Natural killer cell treated with Interleukin-12 subunit alpha and Interleukin-12 subunit beta and Interleukin-15 and Interleukin-18, amount 100 ng/mL, for 72 hours (primary cell): ENCODE data around the gene MGA. TPM values are rescaled to one million over a fixed set of nuclear protein-coding genes. Genes with fewer than 3 reads are reported as not detected.

Experiments used
- ATAC-seq, 2 donors: fragments of 150-1000 bp; cut with Tn5 transposase in 1 of 2; sonication (Bioruptor Pico), chemical (Tn5 transposase) in 1 of 2; 2 replicates each; pipeline ENCODE4 v1.10.0; 2021
- DNase-seq: peaks from one replicate; pipeline ENCODE4 v3.0.0; 2022; ENCODE audit warnings: low spot score
- H3K27ac Mint-ChIP-seq, 2 donors: 1 replicate in 1 of 2; 2 replicates in 1 of 2; pipeline ENCODE4 v1.8.0; 2022; ENCODE audit warnings: mixed read lengths in 2 of 2, mild to moderate bottlenecking in 1 of 2, moderate library complexity in 1 of 2
- H3K27me3 Mint-ChIP-seq, 2 donors: 1 replicate in 1 of 2; 2 replicates in 1 of 2; pipeline ENCODE4 v1.8.0; 2022; ENCODE audit warnings: mixed read lengths in 2 of 2
- H3K36me3 Mint-ChIP-seq: one replicate; pipeline ENCODE4 v1.8.0; 2022; ENCODE audit warnings: mixed read lengths
- H3K4me1 Mint-ChIP-seq, 2 donors: 1 replicate in 1 of 2; 2 replicates in 1 of 2; pipeline ENCODE4 v1.8.0; 2022; ENCODE audit warnings: low read depth in 2 of 2, mixed read lengths in 2 of 2, mild to moderate bottlenecking in 1 of 2
- H3K4me3 Mint-ChIP-seq: one replicate; pipeline ENCODE4 v1.8.0; 2022; ENCODE audit warnings: mixed read lengths
- H3K9me3 Mint-ChIP-seq: 2 replicates; pipeline ENCODE4 v1.8.0; 2022; ENCODE audit warnings: mixed read lengths
- total RNA-seq, 2 donors: library from RNA; stranded (reverse); gene quantifications; one replicate each; pipeline ENCODE4 v1.2.3, GENCODE V29; 2022

Gene MGA
- total RNA-seq, 2 donors from 2014 or later, result 42.6 to 54.8 TPM

DNA sequence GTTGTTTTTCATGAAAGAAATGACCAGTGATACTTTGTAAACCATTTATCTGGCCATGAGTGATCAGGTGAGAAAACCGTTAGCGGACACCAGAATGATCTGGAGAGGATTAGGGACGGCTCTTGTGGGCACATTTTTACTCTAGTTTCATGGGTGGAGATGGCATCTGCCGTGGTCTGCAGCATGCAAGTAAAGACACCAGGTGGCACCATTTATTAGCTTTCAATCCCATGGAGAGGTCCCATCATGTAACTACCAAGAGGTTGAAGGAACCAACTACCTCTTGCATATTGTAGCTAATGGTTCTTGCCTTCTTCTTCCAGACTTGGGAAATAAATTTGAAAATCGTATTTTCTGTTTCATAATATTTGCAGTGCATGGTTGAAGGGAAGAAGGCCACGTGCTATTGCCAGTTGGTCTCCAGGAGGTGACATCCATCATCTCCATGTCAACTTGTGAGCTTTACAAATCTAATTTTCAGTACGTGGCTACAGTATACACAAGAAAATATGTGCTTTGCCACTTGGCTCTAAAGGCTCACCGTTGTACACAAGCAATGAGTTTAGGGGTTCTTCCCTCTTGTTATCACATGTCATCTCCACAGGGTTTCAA is 112.6 kb downstream of the MGA start:
- no peaks in the 10 kb centered on the region for H3K27me3 Mint-ChIP-seq
- peak; percentile 72 for DNase-seq
- H3K27ac Mint-ChIP-seq, result peak overlapping the region; percentile 89 to 91
- peak overlapping the region; percentile 94 for H3K4me3 Mint-ChIP-seq
- peaks cover 43 to 44% of the 10 kb centered on the region in 2 donors for H3K4me1 Mint-ChIP-seq
- no peaks in the 10 kb centered on the region for H3K9me3 Mint-ChIP-seq
- ATAC-seq, result no peak
- no peaks in the 10 kb centered on the region for H3K36me3 Mint-ChIP-seq

GRCh38 chr15:41773332-41773728 is 113.1 kb downstream of the MGA start:
- peaks cover 48 to 49% of the 10 kb centered on the region in 2 donors for H3K4me1 Mint-ChIP-seq

DNA sequence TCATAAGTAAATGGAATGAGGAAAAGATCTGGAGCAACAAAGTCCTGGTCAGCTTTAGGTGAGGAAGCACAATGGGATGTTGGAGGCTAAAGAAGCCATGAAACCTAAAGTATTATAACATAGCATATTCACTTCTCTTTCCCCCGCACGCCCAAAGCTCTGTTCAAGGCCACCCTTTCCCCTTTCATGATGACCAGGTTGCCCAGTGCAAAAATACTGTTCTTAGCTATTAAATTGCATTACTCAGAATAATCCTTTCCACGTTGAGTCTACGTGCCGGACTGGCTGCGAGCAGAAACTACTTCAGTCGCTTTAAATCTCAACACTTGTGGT is 113.5 kb downstream of the MGA start:
- Mint-ChIP-seq H3K36me3 (no peaks in the 10 kb centered on the region), H3K4me3 (peak overlapping the region; percentile 94), H3K27ac (peak overlapping the region; percentile 89 to 91), H3K27me3 (no peaks in the 10 kb centered on the region), H3K4me1 (peaks cover 52 to 53% of the 10 kb centered on the region in 2 donors), H3K9me3 (no peaks in the 10 kb centered on the region)
- ATAC-seq, result no peak
- no peak for DNase-seq

More at GRCh38 chr15:41773332-41773728, 113.1 kb downstream of the MGA start:
- ATAC-seq (no peak), DNase-seq (no peak)
- Mint-ChIP-seq H3K9me3 (no peaks in the 10 kb centered on the region), H3K27ac (peak overlapping the region; percentile 89 to 91), H3K27me3 (no peaks in the 10 kb centered on the region), H3K4me3 (peak overlapping the region; percentile 94), H3K36me3 (no peaks in the 10 kb centered on the region)

- Mint-ChIP-seq H3K4me1 (peaks cover 56 to 57% of the 10 kb centered on the region in 2 donors), H3K27me3 (no peaks in the 10 kb centered on the region), H3K9me3 (no peaks in the 10 kb centered on the region), H3K4me3 (peak within 1 kb of the TSS; percentile 94), H3K27ac (peak within 1 kb of the TSS; percentile 89 to 91), H3K36me3 (no peaks in the 10 kb centered on the region)
- peak; percentile 98 for DNase-seq
- ATAC-seq, result peak; percentile 97
Measured at GRCh38 chr15:41774062-41774881, 114.1 kb downstream of the MGA start, which contains the start of gene MAPKBP1. TSS of gene MAPKBP1 (plus strand) at chr15:41774484. CDS start at chr15:41775276, 792 bp downstream.

GRCh38 chr15:41774882-41775417 is 114.7 kb downstream of the MGA start:
- Mint-ChIP-seq H3K9me3 (no peaks in the 10 kb centered on the region), H3K27me3 (no peaks in the 10 kb centered on the region), H3K4me3 (peak overlapping the region; percentile 94), H3K36me3 (no peaks in the 10 kb centered on the region), H3K27ac (peak overlapping the region; percentile 89 to 91), H3K4me1 (peaks cover 62 to 63% of the 10 kb centered on the region in 2 donors)
- no peak for ATAC-seq
- DNase-seq, result no peak

DNA sequence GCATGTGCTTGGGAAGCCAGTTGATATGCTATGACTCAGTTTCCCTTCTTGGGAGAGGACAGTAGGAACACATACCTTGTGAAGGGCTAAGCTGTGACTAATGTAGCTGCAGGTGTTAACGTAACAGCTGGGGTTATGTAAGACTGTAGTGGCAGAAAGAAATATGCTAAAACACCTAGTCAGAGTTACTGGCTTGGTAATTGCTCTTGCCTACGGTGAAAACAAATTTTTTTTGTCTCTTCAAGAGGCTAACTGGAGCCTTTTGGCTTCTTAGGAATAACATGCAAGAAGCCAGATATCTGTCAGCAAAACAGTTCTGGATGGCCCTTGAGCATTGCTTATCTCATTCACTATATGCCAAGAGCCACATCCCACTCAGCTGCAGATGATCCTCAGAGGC is 115.4 kb downstream of the MGA start:
- no peak for DNase-seq
- H3K4me1 Mint-ChIP-seq, result peaks cover 65% of the 10 kb centered on the region in 2 donors
- no peak for ATAC-seq
- peak overlapping the region; percentile 94 for H3K4me3 Mint-ChIP-seq
- H3K27ac Mint-ChIP-seq, result peak overlapping the region; percentile 89 to 91
- no peaks in the 10 kb centered on the region for H3K9me3 Mint-ChIP-seq
- H3K27me3 Mint-ChIP-seq, result no peaks in the 10 kb centered on the region
- no peaks in the 10 kb centered on the region for H3K36me3 Mint-ChIP-seq

GRCh38 chr15:41777421-41777973 is 117.3 kb downstream of the MGA start:
- Mint-ChIP-seq H3K4me1 (peaks cover 69% of the 10 kb centered on the region in 2 donors), H3K27ac (peak overlapping the region in 1 of 2 donors; percentile 67), H3K27me3 (no peaks in the 10 kb centered on the region), H3K4me3 (no peak overlapping the region), H3K36me3 (no peaks in the 10 kb centered on the region), H3K9me3 (no peaks in the 10 kb centered on the region)
- DNase-seq, result no peak
- no peak for ATAC-seq

DNA sequence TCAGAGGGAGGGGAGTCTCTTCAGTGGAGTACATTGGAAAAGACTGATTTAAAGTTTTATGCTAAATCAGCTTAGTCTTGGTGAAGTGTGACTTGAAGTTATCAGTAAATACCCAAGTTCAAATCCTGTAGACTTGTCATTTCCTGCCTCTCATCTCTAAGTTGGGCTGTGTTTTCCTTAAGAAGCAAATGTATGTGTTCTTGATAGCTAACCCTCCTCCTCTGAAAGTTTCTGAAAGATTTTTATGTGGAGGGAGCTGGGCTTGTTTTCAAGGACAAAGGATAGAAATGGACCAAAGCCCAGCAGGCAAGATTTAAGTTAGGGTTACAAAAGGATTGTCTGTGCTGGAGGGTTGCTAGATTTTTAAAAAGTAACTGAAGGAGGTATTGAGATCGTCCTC is 118.3 kb downstream of the MGA start:
- Mint-ChIP-seq H3K27ac (peak overlapping the region in 1 of 2 donors; percentile 67), H3K4me1 (peaks cover 68 to 69% of the 10 kb centered on the region in 2 donors), H3K27me3 (no peaks in the 10 kb centered on the region), H3K9me3 (no peaks in the 10 kb centered on the region), H3K36me3 (no peaks in the 10 kb centered on the region), H3K4me3 (no peak overlapping the region)
- ATAC-seq (no peak), DNase-seq (no peak)

DNA sequence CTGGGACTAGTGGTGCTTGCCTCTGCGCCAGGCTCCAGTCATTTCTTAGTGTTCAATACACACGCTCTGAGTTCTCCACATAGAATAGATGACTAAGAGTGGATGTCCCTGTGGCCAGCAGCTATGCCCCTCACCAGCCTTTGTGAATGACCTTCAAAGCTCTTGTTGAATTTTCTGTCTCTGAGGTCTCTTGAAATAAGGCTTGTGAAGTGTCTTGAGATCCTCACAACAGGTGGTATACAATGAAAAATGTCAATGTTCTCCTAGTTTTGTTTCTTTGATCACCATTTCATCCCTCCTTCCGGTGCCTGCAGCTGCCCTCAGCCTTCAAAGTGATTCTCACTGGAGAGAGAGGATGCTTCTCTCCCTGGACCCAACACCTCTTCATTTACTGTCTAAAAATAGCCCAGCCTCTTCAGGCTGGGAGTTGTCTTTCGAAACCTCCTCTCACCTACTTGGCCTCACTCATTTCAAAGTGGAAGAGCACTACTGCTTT is 119.5 kb downstream of the MGA start:
- no peaks in the 10 kb centered on the region for H3K9me3 Mint-ChIP-seq
- H3K4me3 Mint-ChIP-seq, result no peak overlapping the region
- peaks cover 59 to 61% of the 10 kb centered on the region in 2 donors for H3K4me1 Mint-ChIP-seq
- H3K36me3 Mint-ChIP-seq, result no peaks in the 10 kb centered on the region
- H3K27ac Mint-ChIP-seq, result no peak overlapping the region
- H3K27me3 Mint-ChIP-seq, result no peaks in the 10 kb centered on the region
- ATAC-seq (no peak), DNase-seq (no peak)

DNA sequence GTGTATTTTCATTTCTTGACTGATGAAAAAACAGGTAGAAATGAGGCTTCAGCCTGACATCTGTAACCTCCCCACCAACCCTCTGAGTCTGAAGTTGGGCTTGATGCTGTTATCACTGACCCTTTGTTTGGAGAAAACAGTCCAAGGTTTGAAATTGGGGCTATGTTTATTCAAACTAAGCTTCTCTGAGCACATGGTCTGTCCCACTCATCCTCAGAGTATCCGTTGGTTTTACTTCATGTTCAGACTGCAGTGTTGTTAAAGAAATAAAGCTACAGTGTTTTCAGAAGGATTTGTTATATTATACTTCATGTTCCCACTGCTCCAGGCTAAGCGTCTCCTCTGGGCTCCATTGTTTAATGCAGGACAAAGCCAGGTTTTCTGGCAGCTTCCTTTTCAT is 120.1 kb downstream of the MGA start:
- peaks cover 54 to 56% of the 10 kb centered on the region in 2 donors for H3K4me1 Mint-ChIP-seq
- ATAC-seq, result no peak

GRCh38 chr15:41780727-41781126 is 120.5 kb downstream of the MGA start:
- Mint-ChIP-seq H3K36me3 (no peaks in the 10 kb centered on the region), H3K9me3 (no peaks in the 10 kb centered on the region), H3K4me1 (peaks cover 51% of the 10 kb centered on the region in 2 donors), H3K27me3 (no peaks in the 10 kb centered on the region), H3K4me3 (no peak overlapping the region), H3K27ac (peak overlapping the region in 1 of 2 donors; percentile 46)
- no peak for ATAC-seq
- no peak for DNase-seq

More for the DNA sequence above, 120.1 kb downstream of the MGA start:
- Mint-ChIP-seq H3K4me3 (no peak overlapping the region), H3K27me3 (no peaks in the 10 kb centered on the region), H3K27ac (no peak overlapping the region), H3K36me3 (no peaks in the 10 kb centered on the region), H3K9me3 (no peaks in the 10 kb centered on the region)
- DNase-seq, result no peak

- no peaks in the 10 kb centered on the region for H3K36me3 Mint-ChIP-seq
- H3K4me3 Mint-ChIP-seq, result no peak overlapping the region
- H3K27me3 Mint-ChIP-seq, result no peaks in the 10 kb centered on the region
- no peak overlapping the region for H3K27ac Mint-ChIP-seq
- peaks cover 34 to 36% of the 10 kb centered on the region in 2 donors for H3K4me1 Mint-ChIP-seq
- no peak for DNase-seq
- no peaks in the 10 kb centered on the region for H3K9me3 Mint-ChIP-seq
- no peak for ATAC-seq
Measured at GRCh38 chr15:41782371-41783282, 122.4 kb downstream of the MGA start.

GRCh38 chr15:41783296-41783695 is 123.1 kb downstream of the MGA start:
- H3K9me3 Mint-ChIP-seq, result no peaks in the 10 kb centered on the region
- ATAC-seq (no peak), DNase-seq (no peak)
- H3K36me3 Mint-ChIP-seq, result no peaks in the 10 kb centered on the region
- no peak overlapping the region for H3K4me3 Mint-ChIP-seq
- H3K27me3 Mint-ChIP-seq, result no peaks in the 10 kb centered on the region
- H3K27ac Mint-ChIP-seq, result no peak overlapping the region
- H3K4me1 Mint-ChIP-seq, result peaks cover 29 to 30% of the 10 kb centered on the region in 2 donors
